ENCODE results near the gene SYN1. TPM values are rescaled to one million over a fixed set of nuclear protein-coding genes. Genes with fewer than 3 reads are reported as not detected.

SYN1 gene
- polyA plus RNA-seq, 1 of the 3 experiments (the other 2 are of a cell fraction): 0.08 TPM

GRCh38 chrX:47625365-47625764, 5.7 kb upstream of the SYN1 start (continued):
- TF ChIP-seq, protein P1, sequence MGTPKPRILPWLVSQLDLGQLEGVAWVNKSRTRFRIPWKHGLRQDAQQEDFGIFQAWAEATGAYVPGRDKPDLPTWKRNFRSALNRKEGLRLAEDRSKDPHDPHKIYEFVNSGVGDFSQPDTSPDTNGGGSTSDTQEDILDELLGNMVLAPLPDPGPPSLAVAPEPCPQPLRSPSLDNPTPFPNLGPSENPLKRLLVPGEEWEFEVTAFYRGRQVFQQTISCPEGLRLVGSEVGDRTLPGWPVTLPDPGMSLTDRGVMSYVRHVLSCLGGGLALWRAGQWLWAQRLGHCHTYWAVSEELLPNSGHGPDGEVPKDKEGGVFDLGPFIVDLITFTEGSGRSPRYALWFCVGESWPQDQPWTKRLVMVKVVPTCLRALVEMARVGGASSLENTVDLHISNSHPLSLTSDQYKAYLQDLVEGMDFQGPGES (IDR thresholded peaks at IDR 0.05; ENCODE audit: low read depth, low read length): no peak

GRCh38 chrX:47623540-47624027, 3.9 kb upstream of the SYN1 start:
- 7% methylated on average over 26 of the region's 35 CpGs for WGBS (ENCODE audit: low lambda C conversion rate)
- peak; percentile 89 for DNase-seq
- POLR2A ChIA-PET: interaction anchor here (0.7 to 1.0 kb wide), 3 partner anchors 20 to 37 kb away, joined by 3 to 4 read pairs (median 3); partner anchors contain the start of gene ELK1

More at GRCh38 chrX:47623540-47624027, 3.9 kb upstream of the SYN1 start:
- CTCF ChIA-PET: interaction anchor here (1.0 to 2.3 kb wide), 4 partner anchors 18 to 126 kb away, joined by 3 to 13 read pairs (median 6); no protein-coding TSS in a partner anchor
- no peaks in the 10 kb centered on the region for H3K9me2 ChIP-seq
- no peaks in the 10 kb centered on the region for H3F3A ChIP-seq (replicated peaks; ENCODE audit: insufficient read depth)
- H3K27me3 ChIP-seq (ENCODE audit: insufficient read depth): peaks cover 19% of the 10 kb centered on the region
- H3K36me3 ChIP-seq (replicated peaks in 1 of 2; ENCODE audit: control insufficient read depth in 1 of 2, insufficient read depth in 2 of 2, low read length in 1 of 2): no peaks in the 10 kb centered on the region
- H3K4me2 ChIP-seq: peak overlapping the region; percentile 67
- H2AFZ ChIP-seq (ENCODE audit: low read depth): 0 out of 2 replicates have a peak overlapping the region, but pooled peaks have one; percentile 29
- H3K27ac ChIP-seq (ENCODE audit: low read depth in 2 of 2, low read length in 1 of 2): peak overlapping the region in 1 of 2 experiments; percentile 47; a peak in 1 of 4 replicates
- peak; percentile 23 for TF ChIP-seq CHD2 (IDR thresholded peaks at IDR 0.05; ENCODE audit: low read length, partially characterized antibody)
- no peak for TF ChIP-seq EP300 (IDR thresholded peaks at IDR 0.05; ENCODE audit: borderline replicate concordance in 1 of 2, low read depth in 1 of 2, low read length in 1 of 2)
- TF ChIP-seq YY1 (IDR thresholded peaks at IDR 0.05; ENCODE audit: low read depth): no peak
- TF ChIP-seq GATA2 (CRISPR knock-in tag; IDR thresholded peaks at IDR 0.05): no peak
- TF ChIP-seq, protein P2, sequence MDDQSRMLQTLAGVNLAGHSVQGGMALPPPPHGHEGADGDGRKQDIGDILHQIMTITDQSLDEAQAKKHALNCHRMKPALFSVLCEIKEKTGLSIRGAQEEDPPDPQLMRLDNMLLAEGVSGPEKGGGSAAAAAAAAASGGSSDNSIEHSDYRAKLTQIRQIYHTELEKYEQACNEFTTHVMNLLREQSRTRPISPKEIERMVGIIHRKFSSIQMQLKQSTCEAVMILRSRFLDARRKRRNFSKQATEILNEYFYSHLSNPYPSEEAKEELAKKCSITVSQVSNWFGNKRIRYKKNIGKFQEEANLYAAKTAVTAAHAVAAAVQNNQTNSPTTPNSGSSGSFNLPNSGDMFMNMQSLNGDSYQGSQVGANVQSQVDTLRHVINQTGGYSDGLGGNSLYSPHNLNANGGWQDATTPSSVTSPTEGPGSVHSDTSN (IDR thresholded peaks at IDR 0.05): peak; percentile 69
- TF ChIP-seq, protein P1 (IDR thresholded peaks at IDR 0.05; ENCODE audit: low read depth, low read length): peak; percentile 36; the same call in 1 of the 2 replicates
- TF ChIP-seq MAX (IDR thresholded peaks at IDR 0.05; ENCODE audit: low read depth): peak; percentile 56; the same call in 1 of the 2 replicates
- TF ChIP-seq FOXM1 (IDR thresholded peaks at IDR 0.05; ENCODE audit: low read depth): no peak
- TF ChIP-seq TEAD4 (IDR thresholded peaks at IDR 0.05; ENCODE audit: borderline replicate concordance, insufficient read depth): no peak
- TF ChIP-seq ELF1 (IDR thresholded peaks at IDR 0.05): no peak
- TF ChIP-seq, protein P3, sequence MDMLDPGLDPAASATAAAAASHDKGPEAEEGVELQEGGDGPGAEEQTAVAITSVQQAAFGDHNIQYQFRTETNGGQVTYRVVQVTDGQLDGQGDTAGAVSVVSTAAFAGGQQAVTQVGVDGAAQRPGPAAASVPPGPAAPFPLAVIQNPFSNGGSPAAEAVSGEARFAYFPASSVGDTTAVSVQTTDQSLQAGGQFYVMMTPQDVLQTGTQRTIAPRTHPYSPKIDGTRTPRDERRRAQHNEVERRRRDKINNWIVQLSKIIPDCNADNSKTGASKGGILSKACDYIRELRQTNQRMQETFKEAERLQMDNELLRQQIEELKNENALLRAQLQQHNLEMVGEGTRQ (IDR thresholded peaks at IDR 0.05; ENCODE audit: borderline replicate concordance, low read depth, low read length): no peak
- 0 out of 2 replicates have a peak, but pooled peaks have one; percentile 30 for TF ChIP-seq NRF1 (IDR thresholded peaks at IDR 0.05; ENCODE audit: low read depth, low read length)
- TF ChIP-seq SIN3A (IDR thresholded peaks at IDR 0.05; ENCODE audit: borderline replicate concordance, low read depth, low read length): no peak
- TF ChIP-seq RFX5 (IDR thresholded peaks at IDR 0.05; ENCODE audit: low read length): peak; percentile 73
- TF ChIP-seq CTCF (IDR thresholded peaks at IDR 0.05): no peak
- no peak for TF ChIP-seq SMC3 (IDR thresholded peaks at IDR 0.05; ENCODE audit: low read depth, low read length)
- no peak for TF ChIP-seq JUND (IDR thresholded peaks at IDR 0.05)
- no peak for TF ChIP-seq RAD21 (IDR thresholded peaks at IDR 0.05; ENCODE audit: low read length)
- TF ChIP-seq, protein P4, sequence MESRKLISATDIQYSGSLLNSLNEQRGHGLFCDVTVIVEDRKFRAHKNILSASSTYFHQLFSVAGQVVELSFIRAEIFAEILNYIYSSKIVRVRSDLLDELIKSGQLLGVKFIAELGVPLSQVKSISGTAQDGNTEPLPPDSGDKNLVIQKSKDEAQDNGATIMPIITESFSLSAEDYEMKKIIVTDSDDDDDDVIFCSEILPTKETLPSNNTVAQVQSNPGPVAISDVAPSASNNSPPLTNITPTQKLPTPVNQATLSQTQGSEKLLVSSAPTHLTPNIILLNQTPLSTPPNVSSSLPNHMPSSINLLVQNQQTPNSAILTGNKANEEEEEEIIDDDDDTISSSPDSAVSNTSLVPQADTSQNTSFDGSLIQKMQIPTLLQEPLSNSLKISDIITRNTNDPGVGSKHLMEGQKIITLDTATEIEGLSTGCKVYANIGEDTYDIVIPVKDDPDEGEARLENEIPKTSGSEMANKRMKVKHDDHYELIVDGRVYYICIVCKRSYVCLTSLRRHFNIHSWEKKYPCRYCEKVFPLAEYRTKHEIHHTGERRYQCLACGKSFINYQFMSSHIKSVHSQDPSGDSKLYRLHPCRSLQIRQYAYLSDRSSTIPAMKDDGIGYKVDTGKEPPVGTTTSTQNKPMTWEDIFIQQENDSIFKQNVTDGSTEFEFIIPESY (IDR thresholded peaks at IDR 0.05; ENCODE audit: borderline replicate concordance, low read depth): no peak
- peaks cover 0 to 9% of the 10 kb centered on the region in 2 experiments; a peak in 1 of 4 replicates for H3K4me1 ChIP-seq (ENCODE audit: control insufficient read depth in 1 of 2, insufficient read depth in 2 of 2, low read depth in 1 of 2, low read length in 1 of 2)
- no peaks in the 10 kb centered on the region for H4K20me1 ChIP-seq (ENCODE audit: insufficient read depth)
- peak overlapping the region; percentile 34 to 54 for H3K4me3 ChIP-seq (ENCODE audit: low read depth in 2 of 2, low read length in 1 of 2)
- H3K9ac ChIP-seq: no peak overlapping the region
- H3K79me2 ChIP-seq (ENCODE audit: insufficient read depth): no peaks in the 10 kb centered on the region
- H3K9me3 ChIP-seq: no peaks in the 10 kb centered on the region
